Stimulated activated CD8-positive, alpha-beta memory T cell treated with anti-CD3 and anti-CD28 coated beads, Interleukin-4, amount 100 ng/mL, for 4 hours (primary cell): ENCODE data around the gene CNGA3.

ENCODE experiments used
- DNase-seq, 2 donors: peaks; one replicate each; pipeline ENCODE4 v3.0.0-alpha.2; 2020; ENCODE audit warnings: low read depth in 2 of 2, low spot score in 1 of 2

CNGA3 gene

DNA sequence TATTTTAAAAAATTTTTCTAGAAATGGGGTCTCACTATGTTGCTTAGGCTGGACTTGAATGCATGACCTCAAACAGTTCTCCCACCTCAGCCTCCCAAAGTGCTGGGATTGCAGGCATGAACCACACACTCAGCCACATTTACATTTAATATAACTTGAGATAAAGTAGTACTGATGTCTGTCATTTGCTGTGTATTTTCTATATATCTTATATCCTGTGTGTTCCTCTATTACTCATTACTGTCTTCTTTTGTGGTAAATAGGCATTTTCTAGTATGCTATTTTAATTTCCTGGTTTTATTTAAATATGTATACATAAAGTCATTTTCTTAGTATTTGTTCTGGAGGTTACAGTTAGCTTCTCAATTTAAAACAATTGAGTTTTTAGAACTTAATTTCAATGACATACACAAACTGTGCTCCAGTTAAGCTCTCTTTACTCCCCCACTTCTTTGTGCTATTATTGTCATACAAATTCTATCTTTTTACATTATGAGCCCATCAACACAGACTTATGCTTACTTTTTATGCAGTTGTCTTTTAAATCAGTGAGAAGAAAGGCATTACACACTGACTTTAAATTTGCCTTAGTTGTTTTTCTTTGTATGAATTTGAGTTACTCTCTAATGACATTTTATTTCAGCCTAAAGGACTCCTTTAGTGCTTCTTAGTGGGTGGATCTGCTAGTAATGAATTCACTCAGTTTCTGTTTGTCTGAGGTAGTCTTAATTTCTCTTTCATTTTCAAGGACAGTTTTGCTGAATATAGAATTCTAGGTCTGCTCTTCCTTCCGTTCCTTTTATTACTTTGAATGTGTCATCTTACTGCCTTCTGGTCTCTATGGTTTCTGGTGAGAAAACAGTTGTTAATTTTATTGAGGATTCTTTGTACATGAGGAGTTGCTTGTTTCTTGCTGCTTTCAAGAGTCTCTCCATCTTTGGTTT is 92.2 kb downstream of the CNGA3 start:
- DNase-seq = no peak

DNA sequence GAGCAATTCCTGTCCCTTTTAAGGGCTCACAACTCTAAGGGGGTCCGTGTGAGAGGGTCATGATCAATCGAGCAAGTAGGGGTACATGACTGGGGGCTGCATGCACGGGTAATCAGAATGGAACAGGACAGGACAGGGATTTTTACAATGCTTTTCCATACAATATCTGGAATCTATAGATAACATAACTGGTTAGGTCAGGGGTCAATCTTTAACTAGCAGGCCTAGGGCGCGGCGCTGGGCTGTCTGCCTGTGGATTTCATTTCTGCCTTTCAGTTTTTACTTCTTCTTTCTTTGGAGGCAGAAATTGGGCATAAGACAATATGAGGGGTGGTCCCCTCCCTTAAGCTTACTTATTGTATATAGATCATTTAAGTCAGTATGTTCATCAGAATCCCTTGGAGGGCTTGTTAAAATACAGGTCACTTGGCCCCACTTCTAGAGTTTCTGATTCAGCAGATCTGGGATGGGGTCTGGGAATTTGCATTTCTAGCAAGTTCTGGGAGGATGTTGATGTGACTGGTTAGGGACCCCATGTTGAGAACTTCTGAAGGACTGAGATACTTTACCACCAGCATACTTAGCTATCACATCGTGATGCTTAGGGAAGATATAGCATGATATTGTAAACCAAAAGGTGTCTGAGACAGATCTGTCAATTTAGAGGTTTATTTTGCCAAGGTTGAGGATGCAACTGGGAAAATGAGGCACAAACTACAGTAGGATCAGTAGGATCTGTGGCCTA is 95.6 kb downstream of the CNGA3 start:
- DNase-seq = no peak

DNA sequence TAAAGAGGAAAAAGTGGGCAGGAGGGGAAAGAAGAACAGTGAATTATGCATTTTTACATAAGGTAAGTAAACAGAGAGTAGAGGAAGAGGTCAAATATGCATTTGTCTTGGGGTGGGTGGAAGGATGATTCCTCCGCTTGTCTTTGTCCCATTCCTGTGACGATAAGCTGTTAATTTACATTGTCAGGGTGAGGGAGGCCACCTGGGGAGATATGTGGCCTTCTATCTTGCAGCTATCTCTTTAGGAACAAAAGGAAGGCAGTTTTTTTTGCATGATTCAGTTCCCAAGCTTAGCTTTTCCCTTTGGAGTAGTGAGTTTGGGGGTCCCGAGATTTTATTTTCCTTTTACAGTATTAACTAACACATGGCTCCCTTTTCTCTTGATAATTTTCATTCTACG is 96.2 kb downstream of the CNGA3 start:
- DNase-seq = no peak

DNA sequence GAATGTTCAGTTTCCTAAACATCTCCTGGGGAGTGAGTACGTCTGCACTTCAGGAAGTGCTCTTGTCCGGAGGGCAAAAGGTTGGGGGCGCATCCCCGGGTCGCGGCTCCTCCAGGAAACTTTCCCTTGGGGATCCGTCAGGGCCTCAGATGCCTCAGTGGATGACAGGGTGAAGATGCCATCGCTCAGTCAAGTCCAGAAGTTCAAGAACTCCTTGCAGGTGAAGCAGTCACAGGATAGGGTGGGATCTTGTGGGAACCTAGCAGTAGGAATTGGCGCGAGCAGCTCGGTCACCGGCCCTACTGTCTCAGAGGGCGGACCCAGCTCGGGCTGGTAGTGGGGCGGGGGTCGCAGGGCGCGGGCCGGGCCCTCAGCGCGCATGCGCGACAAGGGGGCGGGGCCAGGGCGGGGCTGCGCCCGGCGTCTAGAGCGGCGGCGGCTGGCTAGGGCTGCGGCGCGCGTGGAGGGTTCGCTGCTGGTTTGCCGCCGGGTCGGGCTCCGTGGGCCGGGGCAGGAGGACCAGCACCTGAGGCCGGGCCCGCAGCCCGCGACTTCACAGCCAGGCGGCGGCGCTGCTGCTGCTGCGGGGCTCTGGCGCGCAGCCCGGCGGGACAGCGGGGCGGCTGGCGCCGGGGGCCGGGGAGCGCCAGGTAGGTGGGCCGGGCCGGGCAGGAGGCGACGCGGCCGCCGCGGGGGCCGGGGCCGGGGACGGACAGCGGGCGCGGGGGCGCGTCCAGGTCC is 98.3 kb downstream of the CNGA3 start, which contains the start of gene INPP4A:
INPP4A (plus strand) TSS at position 423 of the 741 bp plus-strand sequence. CDS start 75,191 bp downstream, outside the sequence.
- peak; percentile 48 to 58 for DNase-seq

DNA sequence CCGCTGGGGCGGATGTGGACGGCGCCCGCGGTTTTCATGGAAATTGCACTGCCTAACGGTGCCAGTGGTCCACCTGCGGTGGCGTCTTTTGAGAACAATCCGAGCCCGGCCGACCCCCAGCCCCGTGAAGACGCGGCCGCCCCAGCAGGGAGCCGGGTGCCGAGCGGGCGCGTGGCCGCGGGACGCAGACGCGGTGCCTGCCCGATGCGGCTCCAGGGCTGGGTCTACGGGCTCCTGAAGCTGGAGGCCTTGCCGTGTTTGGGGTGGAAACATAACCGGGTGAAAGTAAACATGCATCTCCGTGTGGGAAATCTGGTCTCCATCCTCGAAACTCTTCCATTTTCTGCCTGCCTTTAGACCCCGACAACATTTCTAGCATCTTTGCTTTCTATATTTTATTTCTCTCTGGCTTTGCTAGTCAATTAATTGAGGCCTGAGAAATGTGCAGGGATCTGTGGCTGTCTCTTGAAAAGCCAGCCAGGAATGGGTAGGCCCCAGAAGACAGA is 99.0 kb downstream of the CNGA3 start:
- DNase-seq = no peak

DNA sequence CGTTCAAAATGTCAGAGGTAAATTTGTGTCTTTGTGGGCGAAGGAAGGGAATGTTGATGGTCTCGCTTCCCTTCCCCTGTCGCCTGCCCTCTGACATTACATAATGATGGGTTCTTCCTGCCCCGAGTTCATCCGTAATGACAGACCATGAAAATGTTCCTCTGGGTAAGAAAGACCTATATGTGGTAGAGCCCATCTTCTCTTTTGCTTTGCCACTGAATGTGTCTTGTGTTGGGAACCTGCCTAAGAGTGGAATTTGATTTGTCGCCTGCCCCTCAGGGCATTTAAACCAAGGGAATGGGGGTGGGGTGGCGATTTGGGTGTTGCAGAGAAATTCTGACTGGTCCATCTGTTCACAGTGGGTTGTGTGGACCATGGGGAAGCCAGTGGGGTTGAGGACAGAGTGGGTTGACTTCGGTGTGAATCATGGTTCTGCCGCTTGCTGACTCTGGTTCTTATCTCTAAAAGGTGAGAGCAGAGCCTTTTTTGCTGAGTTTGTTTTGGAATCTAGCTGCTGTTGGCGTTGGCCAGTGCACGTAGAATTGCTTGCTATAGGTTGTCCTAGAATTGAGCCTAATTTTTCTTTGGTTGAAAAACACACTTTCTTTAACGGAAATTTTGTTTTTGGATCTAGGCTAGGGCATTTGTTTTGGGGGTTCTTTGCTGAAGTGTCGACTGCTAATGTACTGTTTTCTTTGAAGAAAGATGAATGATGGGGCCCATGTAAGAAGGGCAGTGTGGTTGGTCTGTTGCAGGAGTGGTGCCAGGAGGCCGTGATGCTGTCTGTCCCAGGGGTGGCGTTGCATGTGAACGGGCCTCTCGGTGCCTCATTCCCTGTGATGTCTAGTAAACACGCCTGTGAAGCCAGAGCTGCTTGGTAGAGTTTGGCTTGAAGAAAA is 99.7 kb downstream of the CNGA3 start:
- no peak for DNase-seq

DNA sequence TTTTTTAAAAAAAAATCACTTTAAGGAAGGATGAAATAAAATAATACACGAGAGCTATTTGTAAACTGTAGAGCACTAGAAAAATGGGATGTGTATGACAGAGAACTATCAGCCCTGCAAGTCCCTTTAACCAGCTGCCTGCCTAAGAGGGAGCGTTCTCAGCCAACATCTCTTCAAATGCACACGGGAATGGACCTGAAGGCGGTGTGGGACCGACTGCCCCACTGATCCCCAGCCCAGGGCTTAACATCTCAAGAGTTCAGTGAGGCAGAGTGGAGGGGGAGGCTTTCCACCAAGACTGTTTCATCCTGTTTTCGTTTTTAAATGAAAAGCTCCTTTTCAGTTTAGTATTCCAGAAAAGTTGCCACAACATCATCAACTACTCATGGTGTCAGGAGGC is 100.6 kb downstream of the CNGA3 start:
- no peak for DNase-seq
